Limb (tissue), 2 donors: ENCODE results near the gene TSSK1B.
"Not testable (repeated sequence)": the region's sequence is repeated elsewhere in the genome, so short reads cannot be mapped to it uniquely, and the experiment has no call there.

Source experiments
- DNase-seq, 2 donors: peaks; one replicate each; pipeline ENCODE4 v3.0.0-alpha.2; 2016; ENCODE audit errors: extremely low spot score in 2 of 2

The TSSK1B gene, protein sequence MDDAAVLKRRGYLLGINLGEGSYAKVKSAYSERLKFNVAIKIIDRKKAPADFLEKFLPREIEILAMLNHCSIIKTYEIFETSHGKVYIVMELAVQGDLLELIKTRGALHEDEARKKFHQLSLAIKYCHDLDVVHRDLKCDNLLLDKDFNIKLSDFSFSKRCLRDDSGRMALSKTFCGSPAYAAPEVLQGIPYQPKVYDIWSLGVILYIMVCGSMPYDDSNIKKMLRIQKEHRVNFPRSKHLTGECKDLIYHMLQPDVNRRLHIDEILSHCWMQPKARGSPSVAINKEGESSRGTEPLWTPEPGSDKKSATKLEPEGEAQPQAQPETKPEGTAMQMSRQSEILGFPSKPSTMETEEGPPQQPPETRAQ

GRCh38 chr5:113434889-113435288 lies at the start of gene TSSK1B:
Gene TSSK1B, minus strand, starts transcription at chr5:113434989. Its CDS starts 150 bp downstream, at chr5:113434839.
- no peak for DNase-seq

DNA sequence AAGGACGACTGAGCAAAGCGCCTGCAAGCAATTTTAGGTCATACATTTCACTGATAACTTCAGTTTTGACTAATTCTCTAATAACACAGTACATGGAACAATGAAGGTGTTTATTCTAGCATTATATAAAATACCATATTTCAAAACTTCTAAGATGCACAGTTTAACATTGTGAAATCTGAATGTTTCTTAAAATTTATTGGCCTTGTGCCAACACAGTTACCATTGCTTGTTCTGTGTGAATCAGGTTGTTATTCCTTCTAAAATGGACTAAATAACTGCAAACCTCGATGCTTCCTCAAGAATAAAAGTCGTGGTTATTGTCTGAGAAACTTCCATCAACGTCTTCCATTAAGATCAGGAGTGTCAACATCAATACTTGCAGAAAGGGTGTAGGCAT lies 45.5 kb upstream of the TSSK1B start:
- no peak for DNase-seq

- no peak for DNase-seq
Observed at GRCh38 chr5:113478691-113479090, 43.9 kb upstream of the TSSK1B start.

DNA sequence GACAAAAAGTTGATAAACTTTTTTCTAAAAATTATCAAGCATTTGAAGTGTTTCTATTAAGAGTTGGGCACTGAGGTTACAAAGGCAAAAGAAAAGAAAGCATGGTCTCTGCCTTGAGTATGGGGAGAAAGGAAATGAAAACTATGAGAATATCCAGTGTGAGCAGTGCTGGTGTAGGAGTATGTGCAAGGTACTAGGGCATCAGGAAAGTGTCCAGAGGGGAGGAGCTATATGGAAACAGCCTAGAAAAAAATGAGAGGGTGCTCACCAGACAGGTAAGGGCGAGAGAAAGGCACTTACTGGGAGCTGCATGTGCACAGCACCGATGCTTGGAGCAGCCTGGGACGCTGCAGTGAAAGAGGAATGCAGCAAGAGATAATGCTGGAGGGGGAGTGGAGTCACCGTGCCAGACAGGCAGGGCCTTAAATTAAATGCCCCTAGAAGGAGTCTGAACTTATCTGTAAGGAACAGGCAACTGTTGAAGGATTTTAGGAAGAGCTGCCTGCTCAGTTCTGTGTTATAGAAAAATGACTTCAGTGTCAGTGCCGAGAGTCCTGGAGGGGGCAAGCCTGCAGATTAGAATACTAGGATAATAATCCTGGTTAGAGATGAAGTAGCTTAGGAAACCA lies 39.4 kb upstream of the TSSK1B start:
- no peak for DNase-seq

GRCh38 chr5:113463032-113463431 lies 28.2 kb upstream of the TSSK1B start:
- DNase-seq = no peak

DNA sequence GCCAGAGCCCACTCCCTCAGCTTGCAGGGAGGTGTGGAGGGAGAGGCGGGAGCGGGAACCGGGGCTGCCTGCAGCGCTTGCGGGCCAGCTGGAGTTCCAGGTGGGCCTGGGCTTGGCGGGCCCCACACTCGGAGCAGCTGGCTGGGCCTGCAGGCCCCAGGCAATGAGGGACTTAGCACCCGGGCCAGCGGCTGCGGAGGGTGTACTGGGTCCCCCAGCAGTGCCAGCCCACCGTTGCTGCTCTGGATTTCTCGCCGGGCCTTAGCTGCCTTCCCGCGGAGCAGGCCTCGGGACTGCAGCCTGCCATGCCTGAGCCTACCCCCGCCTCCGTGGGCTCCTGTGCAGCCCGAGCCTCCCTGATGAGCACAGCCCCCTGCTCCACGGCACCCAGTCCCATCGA lies 22.3 kb upstream of the TSSK1B start:
- not testable (repeated sequence) for DNase-seq

DNA sequence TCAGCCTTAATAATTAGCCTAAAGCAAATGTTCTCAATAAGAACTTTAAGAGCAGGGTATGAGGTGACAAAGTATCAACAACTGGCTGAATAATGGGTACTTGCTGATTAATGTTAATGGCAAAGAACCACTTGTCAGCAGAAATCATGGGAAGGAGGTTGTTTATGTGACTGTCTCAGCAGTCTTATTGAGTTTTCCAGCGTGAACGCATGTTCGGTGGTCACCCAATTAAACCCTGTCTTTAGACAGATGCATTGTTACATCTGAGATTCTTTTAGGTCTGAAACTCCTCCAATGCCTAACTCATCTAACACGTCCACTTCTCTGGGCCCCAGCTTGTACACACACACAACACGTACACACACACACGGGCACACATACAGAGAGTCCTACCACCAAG lies 18.2 kb upstream of the TSSK1B start:
- DNase-seq = no peak

- no peak for DNase-seq
Observed at GRCh38 chr5:113451797-113452196, 17.0 kb upstream of the TSSK1B start.

- no peak for DNase-seq
Observed at GRCh38 chr5:113450929-113451328, 16.1 kb upstream of the TSSK1B start.

DNA sequence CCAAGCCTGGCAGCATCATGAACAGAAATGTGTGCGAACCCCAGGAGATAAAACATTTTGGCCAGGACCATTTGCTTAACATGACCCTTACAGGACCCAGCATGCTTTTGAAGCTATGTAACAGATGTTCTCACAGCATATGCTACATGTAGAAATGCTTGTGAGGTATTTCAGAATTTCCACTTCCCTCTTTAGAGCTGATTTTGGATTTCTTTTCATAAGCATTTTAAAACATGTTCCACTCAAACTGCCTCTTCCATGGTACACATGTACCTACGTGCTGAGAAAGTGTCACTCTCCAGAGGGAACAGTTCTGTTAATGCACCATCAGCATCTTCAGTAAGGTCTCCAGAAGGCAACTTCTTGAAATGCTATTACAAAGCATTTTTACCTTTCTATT lies 15.7 kb upstream of the TSSK1B start:
- peak in 1 of 2 donors; percentile 48 for DNase-seq

- DNase-seq = no peak
Observed at GRCh38 chr5:113448252-113448651, 13.5 kb upstream of the TSSK1B start.

DNA sequence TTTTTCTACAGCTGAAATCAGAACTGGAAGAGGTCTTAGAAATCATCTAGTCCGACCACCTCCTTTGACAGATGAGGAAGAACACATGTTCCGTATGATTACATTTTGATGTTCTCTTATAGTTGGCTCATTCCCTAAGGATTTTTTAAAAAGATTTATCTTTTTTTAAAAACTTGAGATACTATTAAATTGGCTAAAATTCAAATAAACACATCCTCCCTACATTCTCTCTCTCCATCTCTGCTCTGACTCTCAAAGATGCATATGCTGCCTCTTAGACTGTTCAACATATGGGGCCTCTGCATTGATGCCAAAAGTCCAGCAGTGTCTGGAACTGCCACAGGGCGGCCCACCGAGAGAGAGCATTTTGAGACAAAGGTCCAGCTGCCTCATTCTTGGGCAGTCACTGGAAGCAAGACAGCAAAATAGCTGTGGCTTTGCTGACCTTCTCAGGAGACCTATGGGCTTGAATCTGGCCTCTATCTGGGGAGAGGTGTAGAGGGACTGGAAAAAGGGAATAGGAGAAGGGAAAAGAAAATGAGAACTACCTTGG lies 12.8 kb upstream of the TSSK1B start:
- peak in 1 of 2 donors; percentile 28 for DNase-seq

GRCh38 chr5:113446358-113446927 lies 11.7 kb upstream of the TSSK1B start:
- DNase-seq = no peak

DNA sequence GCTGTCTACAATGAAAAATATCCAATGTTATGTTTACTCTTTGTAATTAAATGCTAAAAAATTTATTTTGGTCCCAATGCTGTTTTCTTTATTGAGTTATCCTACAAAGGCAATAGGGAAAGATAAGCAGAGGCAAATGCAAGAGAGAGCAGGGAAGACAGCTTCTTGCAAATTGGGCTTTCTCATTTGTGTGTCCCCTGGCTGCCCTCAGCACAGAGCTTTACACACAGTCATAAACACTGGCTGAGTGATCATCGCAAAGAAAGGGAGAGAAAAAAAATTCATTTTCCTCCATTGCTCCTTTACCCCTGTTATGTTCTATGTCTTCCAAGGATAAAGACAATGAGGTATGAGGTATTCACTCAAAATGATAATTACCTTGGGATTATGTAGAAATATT lies 2.3 kb upstream of the TSSK1B start:
- DNase-seq = no peak

GRCh38 chr5:113435575-113435974 lies 786 bp upstream of the TSSK1B start:
- no peak for DNase-seq

GRCh38 chr5:113433862-113434612 lies 752 bp downstream of the TSSK1B start:
- DNase-seq = no peak

GRCh38 chr5:113433071-113433470 lies 1.7 kb downstream of the TSSK1B start:
- no peak for DNase-seq

DNA sequence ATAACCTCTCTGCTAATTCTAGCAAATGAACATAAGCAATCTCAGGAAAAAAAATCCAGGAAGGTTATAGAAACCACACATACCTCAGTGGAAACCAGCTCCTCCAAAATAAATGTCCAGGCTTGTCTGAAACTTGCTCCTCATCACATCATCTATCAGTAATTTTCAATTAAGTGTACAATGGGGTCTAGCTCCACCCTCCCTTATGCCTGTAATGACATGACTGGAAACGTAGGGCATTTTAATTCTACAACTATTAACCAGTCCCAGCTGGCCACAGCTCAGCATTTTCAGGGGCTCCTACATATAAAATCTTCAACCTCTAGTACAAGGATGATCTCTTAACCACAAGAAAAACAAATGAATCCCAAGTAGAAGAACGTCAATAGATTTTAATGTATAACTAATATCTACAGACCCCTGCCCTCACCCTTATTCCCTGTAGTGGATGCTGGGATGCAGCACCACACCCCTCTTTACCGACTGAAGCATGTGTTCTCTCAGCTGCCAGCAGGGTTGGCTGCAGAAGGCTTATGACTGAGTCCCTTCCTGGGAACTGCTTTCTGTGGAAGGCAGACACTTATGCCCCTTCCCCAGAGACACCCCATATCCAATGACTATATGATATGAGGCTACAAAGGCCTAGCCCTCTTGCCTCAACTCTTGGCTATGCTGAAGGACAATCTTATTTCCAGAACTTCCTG lies 6.8 kb downstream of the TSSK1B start:
- no peak for DNase-seq

GRCh38 chr5:113425909-113426308 lies 8.9 kb downstream of the TSSK1B start:
- DNase-seq = no peak

- no peak for DNase-seq
Observed at GRCh38 chr5:113421693-113422092, 13.1 kb downstream of the TSSK1B start.

DNA sequence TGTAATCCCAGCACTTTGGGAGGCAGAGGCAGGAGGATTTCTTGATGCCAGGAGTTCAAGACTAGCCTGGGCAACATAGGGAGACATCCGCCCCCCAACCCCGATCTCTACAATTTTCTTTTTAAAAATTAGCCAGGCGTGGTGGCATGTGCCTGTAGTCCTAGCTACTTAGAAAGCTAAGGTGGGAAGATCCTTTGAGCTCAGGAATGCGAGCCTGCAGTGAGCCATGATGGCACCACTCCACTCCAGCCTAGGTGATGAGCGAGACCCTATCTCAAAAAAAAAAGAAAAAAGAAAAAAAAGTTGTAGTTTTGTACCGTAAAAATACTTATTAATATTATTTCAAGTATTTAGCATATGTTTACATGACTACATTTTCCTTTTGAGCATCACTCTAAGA lies 29.3 kb downstream of the TSSK1B start:
- DNase-seq = no peak
